ENCODE results near the gene CD27.
"Not testable (repeated sequence)": the region's sequence is repeated elsewhere in the genome, so short reads cannot be mapped to it uniquely, and the experiment has no call there.

CD27 gene

DNA sequence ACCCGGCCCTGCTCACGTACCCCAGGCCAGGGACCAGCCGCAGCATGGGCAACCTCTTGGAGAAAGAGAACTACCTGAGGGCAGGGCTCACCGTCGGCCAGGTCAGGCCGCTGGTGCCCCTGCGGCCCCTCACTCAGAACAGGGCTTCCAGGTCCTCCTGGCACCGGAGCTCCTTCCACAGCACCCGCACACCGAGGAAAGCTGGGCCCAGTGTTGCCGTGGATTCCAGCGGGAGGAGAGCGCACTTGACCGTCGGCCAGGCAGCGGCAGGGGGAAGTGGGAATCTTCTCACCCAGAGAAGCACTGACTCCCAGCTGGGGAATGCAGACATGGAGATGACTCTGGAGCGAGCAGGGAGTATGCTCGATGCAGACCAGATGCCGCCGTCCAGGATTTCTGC lies 33.7 kb downstream of the CD27 start:
- in situ Hi-C loops (cut with MboI; ENCODE audit: low sequenced_read_pairs) = no loop called here

DNA sequence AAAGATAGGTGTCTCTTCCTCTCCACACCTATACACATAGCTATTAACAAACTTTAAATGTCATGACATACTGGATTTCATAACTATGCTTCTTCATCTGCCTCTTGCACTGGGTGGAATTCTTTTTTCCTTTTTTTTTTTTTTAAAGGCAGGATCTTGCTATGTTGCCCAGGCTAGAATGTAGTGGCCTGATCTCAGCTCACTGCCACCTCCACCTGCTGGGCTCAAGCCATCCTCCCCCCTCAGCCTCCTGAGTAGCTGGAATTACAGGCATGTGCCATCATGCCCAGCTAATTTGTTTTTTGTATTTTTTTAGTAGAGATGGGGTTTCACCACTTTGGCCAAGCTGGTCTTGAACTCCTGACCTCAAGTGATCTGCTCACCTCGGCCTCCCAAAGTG lies 43.5 kb downstream of the CD27 start:
- in situ Hi-C loops (cut with MboI; ENCODE audit: low sequenced_read_pairs) = no loop called here

DNA sequence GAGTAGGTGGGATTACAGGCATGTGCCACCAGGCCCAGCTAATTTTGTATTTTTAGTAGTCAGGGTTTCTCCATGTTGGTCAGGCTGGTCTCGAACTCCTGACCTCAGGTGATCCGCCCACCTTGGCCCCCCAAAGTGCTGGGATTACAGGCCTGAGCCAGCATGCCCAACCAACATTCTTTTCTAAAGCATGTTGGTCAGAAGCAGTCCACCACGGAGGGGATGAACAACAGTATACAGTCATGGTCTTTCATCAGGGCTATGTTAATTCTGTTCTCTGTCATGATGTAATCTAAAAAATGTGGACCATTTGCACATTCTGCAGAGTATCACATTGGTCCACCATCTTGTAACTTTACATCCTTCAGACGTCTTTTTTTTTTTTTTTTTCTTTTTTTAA lies 44.7 kb downstream of the CD27 start:
- in situ Hi-C loops (cut with MboI; ENCODE audit: low sequenced_read_pairs) = no loop called here

DNA sequence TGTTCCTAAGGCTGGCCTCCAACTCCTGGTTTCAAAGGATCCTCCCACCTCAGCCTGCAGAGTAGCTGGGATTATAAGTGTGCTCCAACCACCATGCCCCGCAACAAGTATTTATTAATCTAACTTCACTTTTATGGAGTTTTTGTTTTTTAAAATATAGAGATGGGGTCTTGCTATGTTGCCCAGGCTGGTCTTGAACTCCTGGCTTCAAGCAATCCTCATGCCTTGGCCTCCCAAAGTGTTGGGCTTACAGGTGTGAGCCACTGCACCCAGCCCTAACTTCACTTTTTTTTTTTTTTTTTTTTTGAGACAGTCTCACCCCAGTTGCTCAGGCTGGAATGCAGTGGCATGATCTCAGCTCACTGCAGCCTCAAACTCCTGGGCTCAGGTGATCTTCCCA lies 45.9 kb downstream of the CD27 start:
- in situ Hi-C loops (cut with MboI; ENCODE audit: low sequenced_read_pairs) = not testable (repeated sequence)

DNA sequence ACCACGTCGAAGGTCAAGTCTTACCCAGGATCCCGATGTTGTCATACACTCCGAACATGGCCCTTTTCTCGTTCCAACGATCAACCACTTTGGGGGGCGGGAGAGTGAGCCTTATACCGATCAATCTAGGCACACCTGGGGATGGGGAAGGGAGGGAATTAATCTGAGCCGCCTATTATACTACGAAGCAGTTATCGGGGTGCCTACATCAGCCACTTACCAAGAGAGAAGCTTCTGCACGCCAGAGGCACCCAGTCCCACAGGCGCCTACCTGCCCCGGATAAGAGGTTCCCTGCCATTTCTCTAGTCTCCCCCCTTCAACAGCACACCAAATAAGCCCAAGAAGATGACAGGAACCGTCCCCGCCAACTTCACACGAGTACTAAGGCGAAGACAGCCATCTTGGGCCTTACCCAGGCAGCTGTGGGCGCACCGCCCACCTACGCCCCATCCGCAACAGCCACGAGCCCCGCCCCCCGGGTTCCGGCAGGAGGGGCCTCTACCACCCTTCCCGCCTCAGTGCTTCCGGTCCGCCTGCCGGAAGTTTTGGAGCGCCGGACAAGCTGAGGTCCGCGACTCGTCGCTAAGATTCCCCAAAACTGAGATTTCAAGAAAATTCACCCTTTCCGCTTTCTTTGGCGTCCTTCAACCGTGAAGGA lies 48.2 kb downstream of the CD27 start, which contains the start of gene MRPL51:
Gene MRPL51 (minus strand): TSS at position 425 of the 659 bp plus-strand sequence. CDS start 126 bp downstream, at position 299.
- in situ Hi-C loops (cut with MboI; ENCODE audit: low sequenced_read_pairs) = no loop called here

DNA sequence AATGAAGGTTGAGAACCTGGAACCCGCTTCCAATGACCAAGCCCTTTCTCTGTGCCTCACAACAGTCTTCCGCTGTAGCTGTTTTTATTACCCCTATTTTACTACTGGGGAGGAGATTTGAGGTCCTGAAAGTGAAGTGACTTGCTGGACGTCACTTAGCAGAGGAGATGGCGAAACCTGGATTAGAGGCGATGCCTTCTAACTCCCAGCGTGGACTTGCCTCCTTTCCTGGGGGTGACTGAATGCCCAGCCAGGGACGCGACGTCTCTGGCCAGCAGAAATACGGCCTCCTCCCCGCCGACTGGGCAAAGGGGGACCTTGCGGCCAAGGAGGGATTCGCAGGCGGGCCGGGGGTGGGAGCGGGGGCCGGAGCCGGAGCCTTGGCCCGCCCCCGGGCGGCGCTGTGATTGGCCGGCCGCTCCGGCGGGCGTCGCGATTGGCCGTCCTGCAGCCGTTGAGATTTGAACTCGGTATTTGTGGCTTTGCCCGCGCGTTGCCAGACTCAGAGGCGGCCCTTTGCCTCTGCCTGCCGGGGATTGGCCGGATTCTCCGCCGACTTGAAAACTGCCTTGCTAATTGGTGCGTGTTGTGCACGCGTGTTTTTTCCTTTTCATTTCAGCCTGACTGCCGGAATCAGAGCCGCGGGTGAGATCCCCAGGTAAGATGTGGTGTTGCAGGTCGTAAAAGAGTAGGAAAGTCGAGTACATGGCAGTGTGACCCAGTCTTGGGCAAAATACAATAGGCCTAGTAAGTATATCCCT lies 48.9 kb downstream of the CD27 start, which contains the start of gene NCAPD2:
Gene NCAPD2 (plus strand): TSS at position 606 of the 761 bp plus-strand sequence. CDS start 997 bp downstream, outside the sequence.
- in situ Hi-C loops (cut with MboI; ENCODE audit: low sequenced_read_pairs) = no loop called here

DNA sequence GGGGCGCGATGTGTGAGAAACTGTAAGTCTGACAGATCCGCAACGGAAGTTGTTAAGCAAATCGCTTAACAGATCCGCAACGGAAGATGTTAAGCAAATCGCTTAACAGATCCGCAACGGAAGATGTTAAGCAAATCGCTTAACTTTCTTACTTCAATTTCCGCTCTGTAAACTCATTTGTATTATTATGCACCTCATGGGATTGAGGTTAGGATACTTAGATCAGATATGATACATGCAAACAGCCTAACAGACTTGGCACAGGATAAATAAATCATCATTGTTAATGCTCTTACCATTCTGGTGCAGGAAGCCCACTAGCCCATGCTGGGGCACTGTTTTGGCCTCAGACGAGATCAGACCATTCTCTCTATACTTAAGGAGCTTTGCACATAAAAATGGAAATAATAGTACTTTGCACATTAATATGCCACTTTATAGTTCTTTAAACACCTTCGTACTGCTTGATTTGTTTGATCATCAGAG lies 49.5 kb downstream of the CD27 start:
- in situ Hi-C loops (cut with MboI; ENCODE audit: low sequenced_read_pairs) = no loop called here

DNA sequence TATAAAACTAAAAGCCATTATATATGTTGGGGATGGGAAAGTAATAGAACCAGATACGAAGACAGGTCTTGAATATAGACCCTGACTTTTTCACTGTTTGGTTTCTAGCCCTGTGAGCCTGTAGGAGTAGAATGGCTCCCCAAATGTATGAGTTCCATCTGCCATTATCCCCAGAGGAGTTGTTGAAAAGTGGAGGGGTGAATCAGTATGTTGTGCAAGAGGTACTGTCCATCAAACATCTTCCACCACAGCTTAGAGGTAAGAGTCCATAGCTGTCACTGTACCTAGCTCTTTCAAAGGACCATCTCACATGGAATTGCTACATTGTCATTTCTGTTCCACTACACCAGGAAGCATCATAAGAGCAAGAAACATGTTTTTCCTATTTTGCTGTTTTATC lies 50.2 kb downstream of the CD27 start:
- in situ Hi-C loops (cut with MboI; ENCODE audit: low sequenced_read_pairs) = no loop called here

DNA sequence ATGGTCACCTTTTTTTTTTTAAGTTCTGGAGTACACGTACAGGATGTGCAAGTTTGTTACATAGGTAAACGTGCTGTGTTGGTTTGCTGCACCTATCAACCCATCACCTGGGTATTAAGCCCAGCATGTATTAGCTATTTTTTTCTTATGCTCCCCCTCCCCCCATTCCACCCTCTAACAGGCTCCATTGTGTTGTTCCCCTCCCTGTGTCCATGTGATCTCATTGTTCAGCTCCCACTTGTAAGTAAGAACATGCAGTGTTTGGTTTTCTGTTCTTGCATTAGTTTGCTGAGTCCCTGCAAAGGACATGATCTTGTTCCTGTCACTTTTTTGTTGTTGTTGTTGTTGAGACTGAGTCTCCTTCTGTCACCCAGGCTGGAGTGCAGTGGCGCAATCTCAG lies 52.5 kb downstream of the CD27 start:
- in situ Hi-C loops (cut with MboI; ENCODE audit: low sequenced_read_pairs) = not testable (repeated sequence)

DNA sequence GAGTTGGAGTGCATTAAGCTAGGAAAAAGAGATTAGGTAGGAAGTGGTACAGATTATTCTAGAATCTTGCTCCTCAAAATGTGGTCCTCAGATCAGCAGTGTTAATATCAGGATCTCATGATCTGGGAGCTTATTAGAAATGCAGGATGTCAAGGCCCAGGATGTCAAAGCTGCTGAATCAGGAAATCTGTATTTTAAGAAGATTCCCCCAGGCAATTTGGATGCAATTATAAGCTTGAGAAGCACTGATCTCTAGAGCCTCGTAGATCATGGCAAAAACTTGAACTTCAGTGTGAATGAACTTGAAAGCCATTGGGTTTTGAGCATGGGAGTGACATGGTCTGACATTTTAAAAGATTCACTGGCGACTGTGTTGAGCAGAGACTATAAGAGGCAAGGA lies 55.7 kb downstream of the CD27 start:
- in situ Hi-C loops (cut with MboI; ENCODE audit: low sequenced_read_pairs) = no loop called here

All from hTERT RPE-1 (cell line).